H1 (cell line): ENCODE measurements around the gene HOXA6. TPM values are rescaled to one million over a fixed set of nuclear protein-coding genes. Genes with fewer than 3 reads are reported as not detected.
A peak's percentile ranks its signal among the peaks of the same experiment; 100 is the strongest.

ENCODE experiments used
- ATF2 ChIP-seq: IDR thresholded peaks from 2 replicates; pipeline ENCODE4 v1.6.1; 2012; ENCODE audit warnings: low read length, inconsistent platforms
- CTCF ChIP-seq, 3 experiments: IDR thresholded peaks; 1 replicate in 2 of 3; 2 replicates in 1 of 3; pipeline versions ENCODE4 v1.5.1 to v1.6.1; 2011; ENCODE audit warnings: low read length in 3 of 3, mild to moderate bottlenecking in 3 of 3, inconsistent platforms in 2 of 3, low read depth in 1 of 3, moderate library complexity in 1 of 3; ENCODE audit not compliant: insufficient read depth in 1 of 3; ENCODE audit errors: control extremely low read depth in 1 of 3
- EP300 ChIP-seq, 2 experiments: IDR thresholded peaks; 1 replicate in 1 of 2; 2 replicates in 1 of 2; pipeline ENCODE4 v1.6.1; 2011 to 2012; ENCODE audit warnings: low read depth in 2 of 2, low read length in 2 of 2, mild to moderate bottlenecking in 2 of 2, borderline replicate concordance in 1 of 2, inconsistent platforms in 1 of 2, moderate library complexity in 1 of 2
- EZH2 ChIP-seq: fragments of 200-600 bp; sonication (generic); IDR thresholded peaks from 2 replicates; pipeline ENCODE4 v1.7.1; 2012; ENCODE audit warnings: low read depth, mild to moderate bottlenecking, moderate library complexity, low read length, inconsistent platforms; ENCODE audit not compliant: severe bottlenecking
- RNF2 ChIP-seq: fragments of 200-900, 300-1000 bp; sonication (generic); IDR thresholded peaks from 2 replicates; pipeline ENCODE4 v1.7.1; 2016; ENCODE audit warnings: borderline replicate concordance, low read depth, mild to moderate bottlenecking, antibody characterized with exemption, low read length; ENCODE audit not compliant: poor library complexity, severe bottlenecking; ENCODE audit errors: missing control alignments
- SUZ12 ChIP-seq: fragments of 200-600 bp; sonication (generic); IDR thresholded peaks from 2 replicates; pipeline ENCODE4 v1.6.1; 2012; ENCODE audit warnings: mild to moderate bottlenecking, inconsistent platforms, low read length, moderate library complexity, mixed read lengths
- polyA plus RNA-seq, 7 experiments: library from polyadenylated mRNA; depleted of rRNA in 3 of 7; stranded (reverse) in 5 of 7; unstranded in 2 of 7; fragments of >200 nt in 5 of 7; fragments of 200-250 nt in 2 of 7; gene quantifications; 1 replicate in 5 of 7; 2 replicates in 1 of 7; 4 replicates in 1 of 7; pipeline versions ENCODE4 v1.2.1 to v1.2.3, GENCODE V29; 2011 to 2013; ENCODE audit warnings: missing spikeins in 2 of 7, mixed read lengths in 2 of 7
- total RNA-seq: library from RNA; stranded (reverse); fragmentation: NEBNext Ultra II Directional; extraction: Animal tissue kit (Norgen Biotek cat#: 25700); gene quantifications from 2 replicates; pipeline ENCODE4 v1.2.1, GENCODE V29; 2021

HOXA6 gene
- total and polyA plus RNA-seq, 2 of the 8 experiments (the other 6 are each of a cell fraction or from before 2014, with no cell fraction given): not detected

- peak; percentile 86 for TF ChIP-seq RNF2
- TF ChIP-seq SUZ12: peak; percentile 97
- TF ChIP-seq ATF2: no peak
- peak; percentile 99 for TF ChIP-seq EZH2
- no peak for TF ChIP-seq CTCF (IDR thresholded peaks at IDR 0.05; ENCODE audit: control extremely low read depth in 1 of 3, insufficient read depth in 1 of 3, low read depth in 1 of 3, low read length in 3 of 3)
- TF ChIP-seq EP300 (IDR thresholded peaks at IDR 0.05; ENCODE audit: borderline replicate concordance in 1 of 2, low read depth in 2 of 2, low read length in 2 of 2): no peak
Measured at GRCh38 chr7:27145165-27145913, 2.2 kb downstream of the HOXA6 start (continued).
